ENCODE results near the gene UNCX. TPM values are rescaled to one million over a fixed set of nuclear protein-coding genes. Genes with fewer than 3 reads are reported as not detected.

Gene UNCX
- total RNA-seq, 1 experiment from 2014 or later: 1.9 TPM

GRCh38 chr7:1236831-1237701 is 4.4 kb downstream of the UNCX start:
- H3K27ac ChIP-seq (ENCODE audit: low read depth, low read length, poor library complexity, severe bottlenecking): no peak overlapping the region
- H3K9me3 ChIP-seq (ENCODE audit: low read depth, low read length, poor library complexity, severe bottlenecking): no peaks in the 10 kb centered on the region
- intact Hi-C loops (cut with micrococcal nuclease; ENCODE audit: unreplicated experiment): no loop called here
- no peaks in the 10 kb centered on the region for H3K36me3 ChIP-seq (ENCODE audit: insufficient read depth, low read length, poor library complexity, severe bottlenecking)
- no TSS peak for BruUV-seq (replicated peaks)
- peaks cover 84% of the 10 kb centered on the region for H3K27me3 ChIP-seq (replicated peaks; ENCODE audit: insufficient read depth, low read depth, low read length, poor library complexity)
- TF ChIP-seq CTCF (conservative IDR thresholded peaks at IDR 0.05; ENCODE audit: low read depth, low read length): no peak
- no peak for TF ChIP-seq EZH2 (IDR thresholded peaks at IDR 0.05; ENCODE audit: borderline replicate concordance, low read depth, low read length, poor library complexity, severe bottlenecking)
- ChIA-PET CTCF (no interaction called here), POLR2A (ENCODE audit: low non-redundant PET) (no interaction called here)
- peak overlapping the region; percentile 29 for H3K4me3 ChIP-seq (ENCODE audit: low read depth, low read length, poor library complexity, severe bottlenecking)
- peaks cover 52% of the 10 kb centered on the region for H3K4me1 ChIP-seq (ENCODE audit: insufficient read depth, low read length, poor library complexity, severe bottlenecking)
- DNase-seq (ENCODE audit: low spot score): no peak

GRCh38 chr7:1237704-1238255 is 5.1 kb downstream of the UNCX start:
- TF ChIP-seq CTCF (conservative IDR thresholded peaks at IDR 0.05; ENCODE audit: low read depth, low read length) (no peak), EZH2 (IDR thresholded peaks at IDR 0.05; ENCODE audit: borderline replicate concordance, low read depth, low read length, poor library complexity, severe bottlenecking) (peak; percentile 98)
- intact Hi-C loops (cut with micrococcal nuclease; ENCODE audit: unreplicated experiment): no loop called here
- Histone ChIP-seq H3K27ac (ENCODE audit: low read depth, low read length, poor library complexity, severe bottlenecking) (no peak overlapping the region), H3K4me3 (ENCODE audit: low read depth, low read length, poor library complexity, severe bottlenecking) (peak overlapping the region; percentile 29), H3K27me3 (replicated peaks; ENCODE audit: insufficient read depth, low read depth, low read length, poor library complexity) (peaks cover 87% of the 10 kb centered on the region), H3K9me3 (ENCODE audit: low read depth, low read length, poor library complexity, severe bottlenecking) (no peaks in the 10 kb centered on the region), H3K36me3 (ENCODE audit: insufficient read depth, low read length, poor library complexity, severe bottlenecking) (no peaks in the 10 kb centered on the region), H3K4me1 (ENCODE audit: insufficient read depth, low read length, poor library complexity, severe bottlenecking) (peaks cover 55% of the 10 kb centered on the region)
- BruUV-seq (replicated peaks): no TSS peak
- DNase-seq (ENCODE audit: low spot score): no peak
- CTCF ChIA-PET: no interaction called here
- POLR2A ChIA-PET (ENCODE audit: low non-redundant PET): no interaction called here

GRCh38 chr7:1238450-1238882 is 5.8 kb downstream of the UNCX start:
- Histone ChIP-seq H3K27ac (ENCODE audit: low read depth, low read length, poor library complexity, severe bottlenecking) (no peak overlapping the region), H3K27me3 (replicated peaks; ENCODE audit: insufficient read depth, low read depth, low read length, poor library complexity) (peaks cover 92% of the 10 kb centered on the region), H3K9me3 (ENCODE audit: low read depth, low read length, poor library complexity, severe bottlenecking) (no peaks in the 10 kb centered on the region), H3K4me1 (ENCODE audit: insufficient read depth, low read length, poor library complexity, severe bottlenecking) (peaks cover 62% of the 10 kb centered on the region), H3K4me3 (ENCODE audit: low read depth, low read length, poor library complexity, severe bottlenecking) (no peak overlapping the region), H3K36me3 (ENCODE audit: insufficient read depth, low read length, poor library complexity, severe bottlenecking) (no peaks in the 10 kb centered on the region)
- no peak for DNase-seq (ENCODE audit: low spot score)
- BruUV-seq (replicated peaks): no TSS peak
- ChIA-PET POLR2A (ENCODE audit: low non-redundant PET) (no interaction called here), CTCF (no interaction called here)
- TF ChIP-seq EZH2 (IDR thresholded peaks at IDR 0.05; ENCODE audit: borderline replicate concordance, low read depth, low read length, poor library complexity, severe bottlenecking): no peak
- TF ChIP-seq CTCF (conservative IDR thresholded peaks at IDR 0.05; ENCODE audit: low read depth, low read length): no peak
- intact Hi-C loops (cut with micrococcal nuclease; ENCODE audit: unreplicated experiment): no loop called here
